Duodenal mucosa (tissue), 2 donors: ENCODE measurements around the gene EPM2A.
"Not testable (repeated sequence)": the region's sequence is repeated elsewhere in the genome, so short reads cannot be mapped to it uniquely, and the experiment has no call there.

Experiments
- H3K27ac ChIP-seq: one replicate; pipeline ENCODE4 v1.7.0; 2013; ENCODE audit warnings: low read depth, low read length
- H3K27me3 ChIP-seq, 2 donors: one replicate each; pipeline ENCODE4 v1.7.0; 2013; ENCODE audit warnings: low read length in 2 of 2, control low read depth in 1 of 2; ENCODE audit not compliant: insufficient read depth in 2 of 2, control insufficient read depth in 1 of 2
- H3K36me3 ChIP-seq, 2 donors: one replicate each; pipeline ENCODE4 v1.7.0; 2013; ENCODE audit warnings: low read length in 2 of 2, control low read depth in 1 of 2; ENCODE audit not compliant: insufficient read depth in 2 of 2, control insufficient read depth in 1 of 2
- H3K4me1 ChIP-seq, 2 donors: one replicate each; pipeline ENCODE4 v1.7.0; 2013; ENCODE audit warnings: low read length in 2 of 2, control low read depth in 1 of 2; ENCODE audit not compliant: insufficient read depth in 2 of 2, control insufficient read depth in 1 of 2
- H3K4me3 ChIP-seq, 2 donors: one replicate each; pipeline ENCODE4 v1.7.0; 2013; ENCODE audit warnings: low read length in 2 of 2, low read depth in 1 of 2
- H3K9ac ChIP-seq, 2 donors: one replicate each; pipeline ENCODE4 v1.7.0; 2013; ENCODE audit warnings: low read length in 2 of 2, low read depth in 1 of 2
- H3K9me3 ChIP-seq, 2 donors: one replicate each; pipeline ENCODE4 v1.7.0; 2013; ENCODE audit warnings: low read length in 2 of 2, control low read depth in 1 of 2; ENCODE audit not compliant: control insufficient read depth in 1 of 2

The EPM2A gene

GRCh38 chr6:145752638-145753037 lies 17.3 kb upstream of the EPM2A start:
- Histone ChIP-seq H3K9me3 (no peaks in the 10 kb centered on the region), H3K9ac (no peak overlapping the region), H3K36me3 (no peaks in the 10 kb centered on the region), H3K4me1 (peaks cover 0 to 6% of the 10 kb centered on the region in 2 donors), H3K4me3 (no peak overlapping the region), H3K27me3 (peaks cover 0 to 4% of the 10 kb centered on the region in 2 donors), H3K27ac (no peak overlapping the region)

GRCh38 chr6:145749632-145750031 lies 14.3 kb upstream of the EPM2A start:
- Histone ChIP-seq H3K27ac (no peak overlapping the region), H3K4me1 (peaks cover 0 to 6% of the 10 kb centered on the region in 2 donors), H3K9me3 (no peaks in the 10 kb centered on the region), H3K9ac (no peak overlapping the region), H3K36me3 (no peaks in the 10 kb centered on the region), H3K27me3 (peaks cover 0 to 4% of the 10 kb centered on the region in 2 donors), H3K4me3 (no peak overlapping the region)

GRCh38 chr6:145745861-145746260 lies 10.5 kb upstream of the EPM2A start:
- Histone ChIP-seq H3K36me3 (no peaks in the 10 kb centered on the region), H3K27ac (no peak overlapping the region), H3K9me3 (no peaks in the 10 kb centered on the region), H3K4me3 (no peak overlapping the region), H3K9ac (no peak overlapping the region), H3K4me1 (peaks cover 0 to 6% of the 10 kb centered on the region in 2 donors), H3K27me3 (no peaks in the 10 kb centered on the region)

- H3K9ac ChIP-seq, result no peak overlapping the region
- no peaks in the 10 kb centered on the region for H3K27me3 ChIP-seq
- no peaks in the 10 kb centered on the region for H3K9me3 ChIP-seq
- H3K4me3 ChIP-seq, result no peak overlapping the region
- peaks cover 0 to 3% of the 10 kb centered on the region in 2 donors for H3K4me1 ChIP-seq
- no peaks in the 10 kb centered on the region for H3K36me3 ChIP-seq
- no peak overlapping the region for H3K27ac ChIP-seq
Measured at GRCh38 chr6:145744619-145745018, 9.3 kb upstream of the EPM2A start.

- Histone ChIP-seq H3K9ac (no peak overlapping the region), H3K4me1 (no peaks in the 10 kb centered on the region), H3K27me3 (no peaks in the 10 kb centered on the region), H3K4me3 (no peak overlapping the region), H3K9me3 (no peaks in the 10 kb centered on the region), H3K36me3 (no peaks in the 10 kb centered on the region), H3K27ac (no peak overlapping the region)
Measured at GRCh38 chr6:145743332-145743731, 8.0 kb upstream of the EPM2A start.

- H3K27ac ChIP-seq, H3K36me3 ChIP-seq, H3K4me3 ChIP-seq, H3K27me3 ChIP-seq, H3K4me1 ChIP-seq, H3K9me3 ChIP-seq, H3K9ac ChIP-seq: not testable (repeated sequence)
Measured at GRCh38 chr6:145742472-145742871, 7.2 kb upstream of the EPM2A start.

GRCh38 chr6:145739685-145740084 lies 4.4 kb upstream of the EPM2A start:
- not testable (repeated sequence) for H3K9me3 ChIP-seq, H3K27ac ChIP-seq, H3K36me3 ChIP-seq, H3K27me3 ChIP-seq, H3K4me1 ChIP-seq, H3K4me3 ChIP-seq, H3K9ac ChIP-seq

- no peaks in the 10 kb centered on the region for H3K27me3 ChIP-seq
- H3K4me3 ChIP-seq, result no peak overlapping the region
- no peaks in the 10 kb centered on the region for H3K36me3 ChIP-seq
- H3K4me1 ChIP-seq, result peaks cover 10 to 12% of the 10 kb centered on the region in 2 donors
- H3K9me3 ChIP-seq, result no peaks in the 10 kb centered on the region
- no peak overlapping the region for H3K9ac ChIP-seq
- no peak overlapping the region for H3K27ac ChIP-seq
Measured at GRCh38 chr6:145738265-145738664, 2.9 kb upstream of the EPM2A start.

- Histone ChIP-seq H3K27me3 (no peaks in the 10 kb centered on the region), H3K9me3 (no peaks in the 10 kb centered on the region), H3K4me1 (peaks cover 10 to 12% of the 10 kb centered on the region in 2 donors), H3K27ac (no peak overlapping the region), H3K36me3 (no peaks in the 10 kb centered on the region), H3K9ac (peak overlapping the region in 1 of 2 donors; percentile 86), H3K4me3 (peak overlapping the region; percentile 0 to 16)
Measured at GRCh38 chr6:145736661-145737144, 1.4 kb upstream of the EPM2A start.

GRCh38 chr6:145734486-145735355 lies 599 bp downstream of the EPM2A start:
- Histone ChIP-seq H3K36me3 (no peaks in the 10 kb centered on the region), H3K27me3 (no peaks in the 10 kb centered on the region), H3K9me3 (peaks cover 0 to 4% of the 10 kb centered on the region in 2 donors), H3K27ac (peak overlapping the region; percentile 93), H3K9ac (peak overlapping the region; percentile 82 to 84), H3K4me1 (peaks cover 10 to 12% of the 10 kb centered on the region in 2 donors), H3K4me3 (peak overlapping the region; percentile 84 to 93)
